ENCODE measurements around the gene NKAIN2.
"Not testable (repeated sequence)": the region's sequence is repeated elsewhere in the genome, so short reads cannot be mapped to it uniquely, and the experiment has no call there.

The NKAIN2 gene

GRCh38 chr6:124658053-124658452 is 854.4 kb downstream of the NKAIN2 start:
- no peak for FAIRE-seq

GRCh38 chr6:124659427-124659826 is 855.8 kb downstream of the NKAIN2 start:
- FAIRE-seq: no peak

GRCh38 chr6:124660185-124660584 is 856.5 kb downstream of the NKAIN2 start:
- FAIRE-seq: no peak

GRCh38 chr6:124661097-124661661 is 857.5 kb downstream of the NKAIN2 start:
- FAIRE-seq: no peak

GRCh38 chr6:124668028-124668427 is 864.4 kb downstream of the NKAIN2 start:
- no peak for FAIRE-seq

GRCh38 chr6:124669713-124670480 is 866.2 kb downstream of the NKAIN2 start:
- FAIRE-seq: no peak

GRCh38 chr6:124670801-124671200 is 867.1 kb downstream of the NKAIN2 start:
- no peak for FAIRE-seq

- no peak for FAIRE-seq
Observed at GRCh38 chr6:124671324-124671723, 867.7 kb downstream of the NKAIN2 start.

GRCh38 chr6:124674042-124674441 is 870.4 kb downstream of the NKAIN2 start:
- no peak for FAIRE-seq

GRCh38 chr6:124676033-124676432 is 872.4 kb downstream of the NKAIN2 start:
- FAIRE-seq: no peak

- FAIRE-seq: no peak
Observed at GRCh38 chr6:124677874-124678273, 874.2 kb downstream of the NKAIN2 start.

- FAIRE-seq: no peak
Observed at GRCh38 chr6:124679387-124679786, 875.7 kb downstream of the NKAIN2 start.

GRCh38 chr6:124682751-124683150 is 879.1 kb downstream of the NKAIN2 start:
- FAIRE-seq: no peak

GRCh38 chr6:124683507-124683906 is 879.8 kb downstream of the NKAIN2 start:
- no peak for FAIRE-seq

GRCh38 chr6:124684621-124685020 is 881.0 kb downstream of the NKAIN2 start:
- FAIRE-seq: no peak

GRCh38 chr6:124688369-124688768 is 884.7 kb downstream of the NKAIN2 start:
- FAIRE-seq: no peak

GRCh38 chr6:124694139-124694705 is 890.6 kb downstream of the NKAIN2 start:
- FAIRE-seq: no peak

- no peak for FAIRE-seq
Observed at GRCh38 chr6:124699038-124699437, 895.4 kb downstream of the NKAIN2 start.

GRCh38 chr6:124703541-124703940 is 899.9 kb downstream of the NKAIN2 start:
- FAIRE-seq: no peak

- not testable (repeated sequence) for FAIRE-seq
Observed at GRCh38 chr6:124712532-124712931, 908.9 kb downstream of the NKAIN2 start.

- FAIRE-seq: no peak
Observed at GRCh38 chr6:124714728-124715127, 911.1 kb downstream of the NKAIN2 start.

- no peak for FAIRE-seq
Observed at GRCh38 chr6:124719913-124720312, 916.2 kb downstream of the NKAIN2 start.

GRCh38 chr6:124721331-124721730 is 917.7 kb downstream of the NKAIN2 start:
- no peak for FAIRE-seq

- FAIRE-seq: no peak
Observed at GRCh38 chr6:124722141-124722878, 918.6 kb downstream of the NKAIN2 start.

All from G401.6 (cell line).